DND-41 (cell line): ENCODE data around the gene PSMC1.

Source experiments
- ATAC-seq: fragments of 200-7000 bp; cut with Tn5 transposase; 3 replicates; pipeline ENCODE4 v1.9.1; 2021; ENCODE audit warnings: low read depth; ENCODE audit not compliant: insufficient read depth
- DNase-seq: peaks from one replicate; pipeline ENCODE4 v3.0.0-alpha.2; 2020
- H2AFZ ChIP-seq: 2 replicates; pipeline ENCODE4 v1.6.0; 2012; ENCODE audit warnings: low read depth, low read length
- H3K27ac ChIP-seq: 2 replicates; pipeline ENCODE4 v1.5.1; 2012; ENCODE audit warnings: low read length, inconsistent platforms
- H3K27me3 ChIP-seq: fragments of 200-600 bp; sonication (generic); 2 replicates; pipeline ENCODE4 v1.6.0; 2012; ENCODE audit warnings: low read length, mild to moderate bottlenecking, inconsistent platforms; ENCODE audit not compliant: insufficient read depth, poor library complexity
- H3K36me3 ChIP-seq: 2 replicates; pipeline ENCODE4 v1.5.1; 2012; ENCODE audit warnings: low read length, inconsistent platforms; ENCODE audit not compliant: insufficient read depth
- H3K4me1 ChIP-seq: 2 replicates; pipeline ENCODE4 v1.5.1; 2012; ENCODE audit warnings: mild to moderate bottlenecking, low read length; ENCODE audit not compliant: insufficient read depth
- H3K4me2 ChIP-seq: 2 replicates; pipeline ENCODE4 v1.6.0; 2012; ENCODE audit warnings: mild to moderate bottlenecking, moderate library complexity, low read length, inconsistent platforms; ENCODE audit not compliant: insufficient read depth
- H3K4me3 ChIP-seq, 2 experiments: fragments of 200-600 bp in 1 of 2; shearing (Covaris generic) in 1 of 2; 2 replicates each; pipeline ENCODE4 v1.5.1; 2012 to 2016; ENCODE audit warnings: inconsistent platforms in 2 of 2, low read length in 2 of 2, mild to moderate bottlenecking in 2 of 2, low read depth in 1 of 2, moderate library complexity in 1 of 2
- H3K79me2 ChIP-seq: 2 replicates; pipeline ENCODE4 v1.6.0; 2012; ENCODE audit warnings: low read length, inconsistent platforms; ENCODE audit not compliant: insufficient read depth
- H3K9ac ChIP-seq: 2 replicates; pipeline ENCODE4 v1.6.0; 2012; ENCODE audit warnings: low read depth, mild to moderate bottlenecking, inconsistent platforms, low read length, moderate library complexity
- H3K9me3 ChIP-seq: 2 replicates; pipeline ENCODE4 v1.5.1; 2012; ENCODE audit warnings: low read length, moderate library complexity, mild to moderate bottlenecking, inconsistent platforms; ENCODE audit not compliant: insufficient read depth, severe bottlenecking
- H4K20me1 ChIP-seq: 2 replicates; pipeline ENCODE4 v1.6.0; 2012; ENCODE audit warnings: low read length; ENCODE audit not compliant: insufficient read depth
- EZH2 ChIP-seq: IDR thresholded peaks from 3 replicates; pipeline ENCODE4 v1.6.1; 2012; ENCODE audit warnings: borderline replicate concordance, low read depth, mild to moderate bottlenecking, moderate library complexity, low read length, inconsistent platforms; ENCODE audit not compliant: severe bottlenecking
- TF ChIP-seq, protein P1 (sequence below): IDR thresholded peaks from 2 replicates; pipeline ENCODE4 v1.5.1; 2012; ENCODE audit warnings: borderline replicate concordance, low read length, moderate library complexity, mild to moderate bottlenecking; ENCODE audit not compliant: poor library complexity, severe bottlenecking; ENCODE audit errors: extremely low read depth

Gene PSMC1

DNA sequence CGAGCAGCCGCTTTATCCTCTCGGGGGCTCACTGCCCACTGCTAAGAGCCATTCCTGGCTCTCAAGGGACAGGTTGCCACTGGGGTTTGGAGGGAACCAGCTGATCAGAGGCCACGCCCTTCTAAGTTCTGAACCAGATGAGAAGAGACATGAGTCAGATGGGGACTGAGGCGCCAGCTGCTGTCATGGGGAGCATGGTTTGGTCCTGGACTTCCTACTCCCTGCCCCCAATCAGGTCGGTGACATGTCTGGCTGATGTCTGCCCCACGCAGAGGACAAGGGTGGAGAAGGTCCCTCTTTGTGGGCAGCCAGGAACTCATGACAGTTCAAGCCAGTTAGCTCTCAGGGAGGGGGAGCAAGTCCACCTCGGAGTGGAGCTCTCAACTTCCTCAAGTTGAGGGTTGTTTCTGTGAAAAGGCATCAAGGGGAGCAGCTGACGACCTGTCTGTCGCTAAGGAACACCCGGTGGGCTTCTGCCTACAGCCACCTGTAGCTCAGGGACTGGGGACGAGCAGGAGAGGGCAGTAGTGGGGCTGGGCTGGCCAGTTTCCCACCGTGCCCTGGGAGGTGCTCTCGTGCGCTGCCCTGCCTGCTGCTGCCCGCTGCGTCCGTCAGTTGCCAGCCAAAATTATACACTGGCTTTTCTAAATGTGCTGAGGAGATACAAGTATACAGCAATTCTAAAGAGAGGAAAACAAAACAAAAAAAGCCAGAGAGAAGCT lies 20.5 kb downstream of the PSMC1 start:
- Histone ChIP-seq H3K27me3 (no peaks in the 10 kb centered on the region), H3K79me2 (no peaks in the 10 kb centered on the region), H2AFZ (no peak overlapping the region), H3K4me1 (no peaks in the 10 kb centered on the region), H3K9ac (no peak overlapping the region), H3K4me3 (no peak overlapping the region), H3K4me2 (no peak overlapping the region), H3K27ac (no peak overlapping the region), H3K9me3 (no peaks in the 10 kb centered on the region), H3K36me3 (peaks cover 75% of the 10 kb centered on the region), H4K20me1 (peaks cover 7% of the 10 kb centered on the region)
- DNase-seq (no peak), ATAC-seq (no peak)
- no peak for TF ChIP-seq EZH2
- TF ChIP-seq, protein P1, sequence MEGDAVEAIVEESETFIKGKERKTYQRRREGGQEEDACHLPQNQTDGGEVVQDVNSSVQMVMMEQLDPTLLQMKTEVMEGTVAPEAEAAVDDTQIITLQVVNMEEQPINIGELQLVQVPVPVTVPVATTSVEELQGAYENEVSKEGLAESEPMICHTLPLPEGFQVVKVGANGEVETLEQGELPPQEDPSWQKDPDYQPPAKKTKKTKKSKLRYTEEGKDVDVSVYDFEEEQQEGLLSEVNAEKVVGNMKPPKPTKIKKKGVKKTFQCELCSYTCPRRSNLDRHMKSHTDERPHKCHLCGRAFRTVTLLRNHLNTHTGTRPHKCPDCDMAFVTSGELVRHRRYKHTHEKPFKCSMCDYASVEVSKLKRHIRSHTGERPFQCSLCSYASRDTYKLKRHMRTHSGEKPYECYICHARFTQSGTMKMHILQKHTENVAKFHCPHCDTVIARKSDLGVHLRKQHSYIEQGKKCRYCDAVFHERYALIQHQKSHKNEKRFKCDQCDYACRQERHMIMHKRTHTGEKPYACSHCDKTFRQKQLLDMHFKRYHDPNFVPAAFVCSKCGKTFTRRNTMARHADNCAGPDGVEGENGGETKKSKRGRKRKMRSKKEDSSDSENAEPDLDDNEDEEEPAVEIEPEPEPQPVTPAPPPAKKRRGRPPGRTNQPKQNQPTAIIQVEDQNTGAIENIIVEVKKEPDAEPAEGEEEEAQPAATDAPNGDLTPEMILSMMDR = no peak

DNA sequence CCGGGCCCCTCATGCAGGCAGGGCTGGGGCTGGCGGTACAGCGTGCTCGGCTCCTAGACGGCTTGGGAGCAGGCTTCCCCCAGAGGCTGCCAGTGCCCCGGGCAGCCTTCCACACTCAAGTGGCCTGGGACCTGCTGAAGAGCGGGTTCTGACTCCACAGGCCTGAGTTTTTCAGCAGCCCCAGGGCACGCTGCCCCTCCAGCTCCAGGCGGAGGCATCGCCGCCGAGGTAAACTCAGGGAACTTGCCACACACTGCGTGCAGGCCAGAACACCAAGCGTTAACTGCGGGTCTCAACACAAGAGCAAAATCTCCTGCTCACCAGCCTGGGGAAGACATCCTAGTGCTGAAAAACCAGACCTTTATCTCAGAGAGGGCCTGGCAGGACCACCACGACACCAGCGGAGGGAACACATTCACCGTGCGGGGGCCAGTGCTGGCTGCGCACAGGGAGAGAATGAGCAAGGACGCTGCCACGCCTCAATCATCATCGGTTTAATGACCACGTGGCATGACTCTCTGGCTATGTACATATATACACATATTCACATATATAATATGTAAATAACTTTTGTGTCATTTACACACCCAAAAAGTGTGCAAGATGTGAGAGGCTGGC lies 21.3 kb downstream of the PSMC1 start:
- Histone ChIP-seq H3K36me3 (peaks cover 71% of the 10 kb centered on the region), H3K9me3 (no peaks in the 10 kb centered on the region), H3K4me3 (no peak overlapping the region), H4K20me1 (peaks cover 7% of the 10 kb centered on the region), H3K79me2 (no peaks in the 10 kb centered on the region), H3K9ac (no peak overlapping the region), H2AFZ (no peak overlapping the region), H3K4me2 (no peak overlapping the region), H3K27me3 (no peaks in the 10 kb centered on the region), H3K27ac (no peak overlapping the region), H3K4me1 (no peaks in the 10 kb centered on the region)
- DNase-seq (no peak), ATAC-seq (no peak)
- TF ChIP-seq, protein P1 = no peak
- no peak for TF ChIP-seq EZH2

DNA sequence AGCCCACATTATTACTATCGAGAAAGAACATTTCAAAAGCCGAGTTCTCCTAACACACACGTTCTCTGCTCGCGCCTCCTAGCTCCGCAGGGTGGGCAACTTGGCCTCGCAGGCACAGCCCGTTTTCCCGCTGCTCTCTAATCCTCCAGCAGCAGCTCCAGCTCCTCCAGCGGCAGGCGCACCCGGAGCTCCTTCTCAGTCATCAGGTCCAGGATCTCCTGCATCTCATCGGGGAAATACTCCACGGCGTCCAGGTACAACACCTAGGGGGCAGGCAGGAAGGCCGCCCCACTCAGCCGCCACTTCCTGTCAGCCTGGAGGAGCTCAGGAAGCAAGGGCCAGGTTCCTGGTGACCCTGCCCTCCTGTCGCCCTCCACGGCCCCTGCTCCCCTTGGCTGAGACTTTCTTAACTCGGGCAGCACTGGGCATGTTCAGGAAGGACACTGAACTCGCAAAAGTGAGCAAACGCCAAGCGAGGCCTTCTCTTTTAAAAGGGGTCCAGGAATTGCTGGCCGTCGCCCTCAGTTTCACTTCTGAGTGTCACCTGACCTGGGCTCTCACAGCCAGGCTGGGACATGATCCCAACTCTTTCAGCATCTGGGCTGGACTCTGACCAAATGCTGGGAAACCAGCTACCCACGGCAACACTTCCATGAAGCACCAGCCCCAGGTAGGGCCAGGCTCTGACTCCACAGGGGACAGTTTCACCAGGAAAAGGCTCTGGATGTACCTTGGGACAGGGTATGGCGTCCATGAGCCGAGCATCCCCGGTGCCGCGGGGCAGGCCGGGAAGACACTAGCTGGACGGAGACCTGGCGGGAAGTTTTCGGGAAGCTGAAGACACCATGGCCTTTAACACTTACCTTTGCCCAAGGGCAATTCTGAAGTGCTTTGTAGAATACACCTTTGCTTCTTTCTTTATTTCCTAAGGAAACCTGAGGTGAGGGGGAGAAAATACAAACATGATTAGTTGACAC lies 22.1 kb downstream of the PSMC1 start:
- TF ChIP-seq EZH2 = no peak
- TF ChIP-seq, protein P1 = no peak
- Histone ChIP-seq H3K36me3 (peaks cover 68% of the 10 kb centered on the region), H3K4me3 (no peak overlapping the region), H3K4me1 (no peaks in the 10 kb centered on the region), H3K79me2 (no peaks in the 10 kb centered on the region), H3K27ac (no peak overlapping the region), H3K27me3 (no peaks in the 10 kb centered on the region), H3K9me3 (no peaks in the 10 kb centered on the region), H3K4me2 (no peak overlapping the region), H3K9ac (no peak overlapping the region), H4K20me1 (peaks cover 7% of the 10 kb centered on the region), H2AFZ (no peak overlapping the region)
- DNase-seq = no peak
- ATAC-seq = no peak
